ENCODE measurements around the gene NTM. TPM values are rescaled to one million over a fixed set of nuclear protein-coding genes. Genes with fewer than 3 reads are reported as not detected.

The NTM gene
- total and polyA plus RNA-seq, 2 donors from 2014 or later = 0.92 to 10.3 TPM

GRCh38 chr11:131895865-131896264, 525.5 kb downstream of the NTM start:
- no peak for TF ChIP-seq CTCF (IDR thresholded peaks at IDR 0.05; ENCODE audit: borderline replicate concordance, extremely low read depth, insufficient read depth)
- Histone ChIP-seq H3K27ac (ENCODE audit: low read depth in 2 of 2, low read length in 2 of 2) (no peak overlapping the region), H3K9me3 (ENCODE audit: control insufficient read depth in 2 of 3, insufficient read depth in 1 of 3, low read length in 3 of 3) (no peaks in the 10 kb centered on the region), H3K4me3 (ENCODE audit: low read length in 3 of 3) (no peak overlapping the region), H3K9ac (ENCODE audit: low read length in 3 of 3) (no peak overlapping the region), H3K4me1 (ENCODE audit: control insufficient read depth in 2 of 3, insufficient read depth in 2 of 3, low read depth in 1 of 3, low read length in 3 of 3) (no peaks in the 10 kb centered on the region), H3K36me3 (ENCODE audit: control insufficient read depth in 2 of 3, insufficient read depth in 3 of 3, low read length in 3 of 3) (no peaks in the 10 kb centered on the region), H3K27me3 (ENCODE audit: control insufficient read depth, insufficient read depth, low read length) (no peaks in the 10 kb centered on the region)
- FAIRE-seq (no peak), DNase-seq (no peak)
- intact Hi-C loops (cut with DNase I) = no loop called here

GRCh38 chr11:131896978-131897615, 526.7 kb downstream of the NTM start:
- intact Hi-C loops (cut with DNase I) = no loop called here
- DNase-seq (no peak), FAIRE-seq (no peak)
- no peak overlapping the region for H3K27ac ChIP-seq (ENCODE audit: low read depth in 2 of 2, low read length in 2 of 2)
- H3K4me3 ChIP-seq (ENCODE audit: low read length in 3 of 3) = no peak overlapping the region
- no peak overlapping the region for H3K9ac ChIP-seq (ENCODE audit: low read length in 3 of 3)
- no peaks in the 10 kb centered on the region for H3K9me3 ChIP-seq (ENCODE audit: control insufficient read depth in 2 of 3, insufficient read depth in 1 of 3, low read length in 3 of 3)
- H3K4me1 ChIP-seq (ENCODE audit: control insufficient read depth in 2 of 3, insufficient read depth in 2 of 3, low read depth in 1 of 3, low read length in 3 of 3) = no peaks in the 10 kb centered on the region
- TF ChIP-seq CTCF (IDR thresholded peaks at IDR 0.05; ENCODE audit: borderline replicate concordance, extremely low read depth, insufficient read depth) = no peak
- no peaks in the 10 kb centered on the region for H3K27me3 ChIP-seq (ENCODE audit: control insufficient read depth, insufficient read depth, low read length)
- H3K36me3 ChIP-seq (ENCODE audit: control insufficient read depth in 2 of 3, insufficient read depth in 3 of 3, low read length in 3 of 3) = no peaks in the 10 kb centered on the region

- no peak overlapping the region for H3K9ac ChIP-seq (ENCODE audit: low read length in 3 of 3)
- no peaks in the 10 kb centered on the region for H3K27me3 ChIP-seq (ENCODE audit: control insufficient read depth, insufficient read depth, low read length)
- no peak for TF ChIP-seq CTCF (IDR thresholded peaks at IDR 0.05; ENCODE audit: borderline replicate concordance, extremely low read depth, insufficient read depth)
- H3K9me3 ChIP-seq (ENCODE audit: control insufficient read depth in 2 of 3, insufficient read depth in 1 of 3, low read length in 3 of 3) = no peaks in the 10 kb centered on the region
- H3K36me3 ChIP-seq (ENCODE audit: control insufficient read depth in 2 of 3, insufficient read depth in 3 of 3, low read length in 3 of 3) = no peaks in the 10 kb centered on the region
- no peak overlapping the region for H3K4me3 ChIP-seq (ENCODE audit: low read length in 3 of 3)
- H3K4me1 ChIP-seq (ENCODE audit: control insufficient read depth in 2 of 3, insufficient read depth in 2 of 3, low read depth in 1 of 3, low read length in 3 of 3) = no peaks in the 10 kb centered on the region
- FAIRE-seq = no peak
- no peak overlapping the region for H3K27ac ChIP-seq (ENCODE audit: low read depth in 2 of 2, low read length in 2 of 2)
- intact Hi-C loops (cut with DNase I) = no loop called here
- DNase-seq = no peak
Observed at GRCh38 chr11:131897956-131898355, 527.5 kb downstream of the NTM start.

GRCh38 chr11:131898949-131899348, 528.5 kb downstream of the NTM start:
- TF ChIP-seq CTCF (IDR thresholded peaks at IDR 0.05; ENCODE audit: borderline replicate concordance, extremely low read depth, insufficient read depth) = no peak
- no peak overlapping the region for H3K27ac ChIP-seq (ENCODE audit: low read depth in 2 of 2, low read length in 2 of 2)
- intact Hi-C loops (cut with DNase I) = no loop called here
- FAIRE-seq (no peak), DNase-seq (no peak)
- no peak overlapping the region for H3K4me3 ChIP-seq (ENCODE audit: low read length in 3 of 3)
- no peaks in the 10 kb centered on the region for H3K9me3 ChIP-seq (ENCODE audit: control insufficient read depth in 2 of 3, insufficient read depth in 1 of 3, low read length in 3 of 3)
- H3K36me3 ChIP-seq (ENCODE audit: control insufficient read depth in 2 of 3, insufficient read depth in 3 of 3, low read length in 3 of 3) = no peaks in the 10 kb centered on the region
- no peak overlapping the region for H3K9ac ChIP-seq (ENCODE audit: low read length in 3 of 3)
- H3K4me1 ChIP-seq (ENCODE audit: control insufficient read depth in 2 of 3, insufficient read depth in 2 of 3, low read depth in 1 of 3, low read length in 3 of 3) = no peaks in the 10 kb centered on the region
- H3K27me3 ChIP-seq (ENCODE audit: control insufficient read depth, insufficient read depth, low read length) = no peaks in the 10 kb centered on the region
